ENCODE results near the gene MICB. TPM values are rescaled to one million over a fixed set of nuclear protein-coding genes. Genes with fewer than 3 reads are reported as not detected.

The MICB gene
- total RNA-seq, 4 donors from 2014 or later = 1.7 to 4.8 (median 2.0) TPM

DNA sequence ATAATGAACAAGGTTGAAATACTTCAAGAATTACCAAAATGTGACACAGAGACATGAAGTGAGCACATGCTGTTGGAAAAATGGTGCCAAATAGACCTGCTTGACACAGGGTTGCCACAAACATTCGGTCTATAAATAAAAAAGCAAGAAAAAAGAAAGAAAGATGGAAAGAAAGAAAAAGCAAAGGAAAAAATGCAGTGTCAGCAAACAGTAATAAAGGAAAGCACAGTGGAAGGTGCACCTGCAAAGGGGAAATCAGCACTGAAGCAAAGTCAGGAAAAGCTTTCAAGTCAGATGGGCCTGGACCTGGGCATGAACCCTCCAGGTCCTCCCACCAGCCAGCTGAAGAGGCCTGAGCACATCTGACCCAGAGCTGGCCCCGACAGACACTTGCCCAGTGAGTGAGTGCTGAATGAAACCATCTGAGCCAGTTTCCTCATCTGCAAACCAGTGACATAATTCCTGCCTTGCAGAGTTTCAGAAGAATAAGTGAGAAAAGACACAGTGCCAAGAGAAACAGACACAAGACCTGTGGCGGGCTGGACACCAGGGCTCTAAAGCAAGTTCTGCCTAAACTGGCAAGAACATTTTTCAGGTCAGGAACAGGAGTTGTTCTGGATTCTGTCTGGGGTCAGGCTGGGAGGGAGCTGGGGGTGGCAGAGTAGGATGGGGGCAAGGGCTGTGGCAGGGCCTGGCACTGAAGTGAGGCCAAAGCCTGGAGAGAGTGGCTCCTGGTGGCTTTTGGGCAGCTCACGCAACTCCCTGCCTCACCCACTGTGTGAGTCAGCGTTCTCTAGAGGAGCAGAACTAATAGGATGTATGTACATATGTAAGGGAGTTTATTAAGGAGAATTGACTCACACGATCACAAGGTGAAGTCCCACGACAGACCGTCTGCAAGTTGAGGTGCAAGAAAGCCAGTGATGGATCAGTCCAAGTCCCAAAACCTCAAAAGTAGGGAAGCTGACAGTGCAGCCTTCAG lies 23.9 kb upstream of the MICB start:
- Histone ChIP-seq H3K27ac (no peak overlapping the region), H3K27me3 (peaks cover 10% of the 10 kb centered on the region), H3K36me3 (no peaks in the 10 kb centered on the region), H3K9me3 (no peaks in the 10 kb centered on the region), H3K4me3 (no peak overlapping the region), H3K4me1 (no peaks in the 10 kb centered on the region)
- ATAC-seq = no peak
- 77 to 82% methylated on average over 3 to 4 of the region's 8 CpGs for WGBS, 2 donors (ENCODE audit: low coverage in 1 of 2)
- TF ChIP-seq EP300 (IDR thresholded peaks at IDR 0.05) (no peak), POLR2A (IDR thresholded peaks at IDR 0.05) (no peak), POLR2AphosphoS5 (IDR thresholded peaks at IDR 0.05) (no peak)
- TF ChIP-seq, protein P1, sequence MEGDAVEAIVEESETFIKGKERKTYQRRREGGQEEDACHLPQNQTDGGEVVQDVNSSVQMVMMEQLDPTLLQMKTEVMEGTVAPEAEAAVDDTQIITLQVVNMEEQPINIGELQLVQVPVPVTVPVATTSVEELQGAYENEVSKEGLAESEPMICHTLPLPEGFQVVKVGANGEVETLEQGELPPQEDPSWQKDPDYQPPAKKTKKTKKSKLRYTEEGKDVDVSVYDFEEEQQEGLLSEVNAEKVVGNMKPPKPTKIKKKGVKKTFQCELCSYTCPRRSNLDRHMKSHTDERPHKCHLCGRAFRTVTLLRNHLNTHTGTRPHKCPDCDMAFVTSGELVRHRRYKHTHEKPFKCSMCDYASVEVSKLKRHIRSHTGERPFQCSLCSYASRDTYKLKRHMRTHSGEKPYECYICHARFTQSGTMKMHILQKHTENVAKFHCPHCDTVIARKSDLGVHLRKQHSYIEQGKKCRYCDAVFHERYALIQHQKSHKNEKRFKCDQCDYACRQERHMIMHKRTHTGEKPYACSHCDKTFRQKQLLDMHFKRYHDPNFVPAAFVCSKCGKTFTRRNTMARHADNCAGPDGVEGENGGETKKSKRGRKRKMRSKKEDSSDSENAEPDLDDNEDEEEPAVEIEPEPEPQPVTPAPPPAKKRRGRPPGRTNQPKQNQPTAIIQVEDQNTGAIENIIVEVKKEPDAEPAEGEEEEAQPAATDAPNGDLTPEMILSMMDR (IDR thresholded peaks at IDR 0.05) = no peak

DNA sequence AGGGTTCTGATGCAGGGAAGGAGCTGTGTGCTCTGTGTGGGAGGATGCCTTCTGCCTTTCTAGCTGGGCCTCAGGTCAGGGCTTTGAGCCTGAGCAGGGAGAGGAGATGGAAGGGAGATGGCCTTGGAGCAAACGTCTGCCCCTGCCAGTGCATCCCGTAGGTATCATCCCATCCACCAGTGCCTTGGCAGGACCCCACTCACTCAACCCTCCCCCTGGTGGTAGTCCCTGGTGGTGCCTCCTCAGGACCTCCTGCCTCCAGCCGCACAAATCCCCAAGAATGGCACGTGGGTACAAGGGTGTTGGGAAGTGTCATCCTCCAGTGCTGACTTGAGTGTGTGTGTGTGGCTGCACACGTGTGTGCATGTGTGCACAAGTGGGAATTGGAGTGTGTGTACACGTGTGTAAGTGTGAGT lies 23.1 kb upstream of the MICB start:
- Histone ChIP-seq H3K9me3 (no peaks in the 10 kb centered on the region), H3K36me3 (no peaks in the 10 kb centered on the region), H3K27ac (no peak overlapping the region), H3K4me1 (no peaks in the 10 kb centered on the region), H3K4me3 (no peak overlapping the region), H3K27me3 (peaks cover 14% of the 10 kb centered on the region)
- no peak for ATAC-seq
- 60 to 88% methylated on average over 1 to 2 of the region's 6 CpGs for WGBS, 2 donors (ENCODE audit: low coverage in 1 of 2)
- TF ChIP-seq, protein P1 (IDR thresholded peaks at IDR 0.05) = no peak
- TF ChIP-seq POLR2A (IDR thresholded peaks at IDR 0.05) (no peak), POLR2AphosphoS5 (IDR thresholded peaks at IDR 0.05) (no peak), EP300 (IDR thresholded peaks at IDR 0.05) (no peak)

DNA sequence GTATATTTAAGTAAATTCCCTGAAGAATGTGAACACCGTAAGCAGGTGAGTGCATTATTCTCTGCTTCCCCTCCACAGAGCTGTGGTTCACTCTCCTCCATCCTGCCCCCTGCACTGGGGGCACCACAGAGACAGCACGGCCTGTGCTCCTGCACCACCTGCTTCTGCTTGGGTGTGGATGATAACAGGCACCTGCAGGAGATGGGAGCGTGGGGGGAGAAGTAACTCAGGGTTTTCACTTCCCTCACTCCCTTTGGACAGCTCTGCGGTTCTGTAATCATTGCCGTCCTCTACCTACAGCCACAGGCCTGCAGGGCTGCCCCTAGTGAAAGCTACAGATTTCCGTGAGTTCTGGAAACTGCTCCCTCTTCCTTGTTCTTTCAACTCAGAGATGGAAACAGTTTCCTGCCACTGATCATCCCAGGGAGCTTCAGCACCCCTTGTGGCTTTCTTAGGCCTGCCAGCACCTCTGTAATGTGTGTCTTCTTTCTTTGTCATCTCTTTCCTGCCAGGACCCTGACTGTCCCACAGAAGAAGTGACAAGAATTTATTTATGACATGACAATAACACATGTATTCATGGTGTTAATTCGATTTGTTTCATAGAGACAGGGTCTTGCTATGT lies 21.3 kb upstream of the MICB start:
- Histone ChIP-seq H3K27ac (no peak overlapping the region), H3K4me1 (no peaks in the 10 kb centered on the region), H3K4me3 (no peak overlapping the region), H3K9me3 (no peaks in the 10 kb centered on the region), H3K36me3 (no peaks in the 10 kb centered on the region), H3K27me3 (peaks cover 22% of the 10 kb centered on the region)
- no peak for ATAC-seq
- TF ChIP-seq POLR2A (IDR thresholded peaks at IDR 0.05) (no peak), EP300 (IDR thresholded peaks at IDR 0.05) (no peak)
- TF ChIP-seq, protein P1 (IDR thresholded peaks at IDR 0.05) = no peak
- WGBS, 2 donors (ENCODE audit: low coverage in 1 of 2) = 54 to 60% methylated on average over 6 to 7 of the region's 7 CpGs

DNA sequence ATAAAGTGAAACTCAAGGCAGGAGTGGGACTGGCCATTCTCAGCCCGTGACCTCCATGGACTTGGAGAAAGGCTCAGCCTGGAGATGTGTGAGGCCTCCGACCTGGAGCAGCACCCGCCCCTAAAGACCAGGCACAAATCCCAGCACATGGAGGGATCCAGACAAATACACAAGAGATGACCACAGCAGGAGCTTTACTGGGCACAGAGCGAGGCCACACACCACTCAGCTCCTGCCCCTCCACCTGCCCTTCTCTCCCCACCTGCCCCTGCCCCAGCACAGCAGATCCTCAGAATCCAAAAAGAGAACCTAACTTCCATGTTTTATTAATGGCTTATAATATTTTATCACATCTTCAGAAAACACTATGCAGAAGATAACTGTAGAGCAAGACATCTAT lies 20.4 kb upstream of the MICB start:
- H3K4me3 ChIP-seq = no peak overlapping the region
- peaks cover 22% of the 10 kb centered on the region for H3K27me3 ChIP-seq
- ATAC-seq = no peak
- TF ChIP-seq POLR2AphosphoS5 (IDR thresholded peaks at IDR 0.05) (no peak), POLR2A (IDR thresholded peaks at IDR 0.05) (no peak), EP300 (IDR thresholded peaks at IDR 0.05) (no peak)
- TF ChIP-seq, protein P1 (IDR thresholded peaks at IDR 0.05) = no peak
- H3K9me3 ChIP-seq = no peaks in the 10 kb centered on the region
- 76 to 80% methylated on average over 2 to 4 of the region's 4 CpGs for whole genome bisulfite sequencing, 2 donors (ENCODE audit: low coverage in 1 of 2)
- H3K27ac ChIP-seq = no peak overlapping the region
- no peaks in the 10 kb centered on the region for H3K36me3 ChIP-seq
- no peaks in the 10 kb centered on the region for H3K4me1 ChIP-seq

All from gastroesophageal sphincter (tissue), 4 donors.